A375 (cell line): ENCODE measurements around the gene SCNN1B. TPM values are rescaled to one million over a fixed set of nuclear protein-coding genes. Genes with fewer than 3 reads are reported as not detected.

Experiments used
- total RNA-seq: library from RNA; depleted of rRNA; stranded (reverse); fragments of >200 nt; shearing (Covaris generic); gene quantifications from 2 replicates; pipeline ENCODE4 v1.2.3, GENCODE V29; 2014; rRNA removed

Gene SCNN1B
- not detected in 2 replicates for total RNA-seq

GRCh38 chr16:23302045-23302956, at the start of gene SCNN1B:
SCNN1B (plus strand) TSS chr16:23302302; CDS start chr16:23348600, 46,298 bp downstream.

Other genes with a start within 250 kb of the SCNN1B start
- gene USP31, start 152.8 kb upstream of the SCNN1B start, total RNA-seq: 4.0 and 6.2 TPM in 2 replicates
- gene SCNN1G, start 119.6 kb upstream of the SCNN1B start, total RNA-seq: not detected in 2 replicates
- 17.9 and 18.0 TPM in 2 replicates for gene COG7, start 150.9 kb downstream of the SCNN1B start, total RNA-seq
- 39.4 and 42.4 TPM in 2 replicates for gene GGA2, start 208.2 kb downstream of the SCNN1B start, total RNA-seq